ENCODE data around the gene FBXL14.

- no peak for TF ChIP-seq TSHZ1 (tag by site-specific recombination; IDR thresholded peaks at IDR 0.05; ENCODE audit: borderline replicate concordance)
- no peak for TF ChIP-seq CTCF (tag by site-specific recombination; IDR thresholded peaks at IDR 0.05)
- TF ChIP-seq GLI2 (tag by site-specific recombination; IDR thresholded peaks at IDR 0.05; ENCODE audit: borderline replicate concordance, low read depth) = no peak
- TF ChIP-seq ZNF423 (tag by site-specific recombination; IDR thresholded peaks at IDR 0.05) = no peak
- TF ChIP-seq ZNF2 (tag by site-specific recombination; IDR thresholded peaks at IDR 0.05) = no peak
- TF ChIP-seq REST (tag by site-specific recombination; IDR thresholded peaks at IDR 0.05) = no peak
- TF ChIP-seq MEIS1 (CRISPR knock-in tag; IDR thresholded peaks at IDR 0.05; ENCODE audit: borderline replicate concordance) = no peak
- TF ChIP-seq ZNF239 (tag by site-specific recombination; IDR thresholded peaks at IDR 0.05) = no peak
- TF ChIP-seq GLI4 (tag by site-specific recombination; IDR thresholded peaks at IDR 0.05) = no peak
- TF ChIP-seq ZNF776 (tag by site-specific recombination; IDR thresholded peaks at IDR 0.05; ENCODE audit: borderline replicate concordance) = no peak
- TF ChIP-seq KLF1 (tag by site-specific recombination; IDR thresholded peaks at IDR 0.05) = no peak
Observed at GRCh38 chr12:1618489-1618888, 24.1 kb upstream of the FBXL14 start.
